ENCODE measurements around the gene TMEM89.

TMEM89 gene

GRCh38 chr3:48585411-48585810, 36.2 kb downstream of the TMEM89 start:
- no peak for DNase-seq

GRCh38 chr3:48584836-48585235, 36.7 kb downstream of the TMEM89 start:
- no peak for DNase-seq

GRCh38 chr3:48581621-48582481, 39.7 kb downstream of the TMEM89 start:
- no peak for DNase-seq

GRCh38 chr3:48576647-48577046, 44.9 kb downstream of the TMEM89 start:
- DNase-seq, result no peak

GRCh38 chr3:48575366-48575765, 46.2 kb downstream of the TMEM89 start:
- DNase-seq, result no peak

GRCh38 chr3:48573973-48574585, 47.5 kb downstream of the TMEM89 start:
- DNase-seq, result no peak

GRCh38 chr3:48572517-48572916, 49.1 kb downstream of the TMEM89 start:
- DNase-seq, result no peak

GRCh38 chr3:48571938-48572337, 49.6 kb downstream of the TMEM89 start:
- no peak for DNase-seq
